NT2/D1 (cell line): ENCODE measurements around the gene FLOT1.
"Not testable (repeated sequence)": the region's sequence is repeated elsewhere in the genome, so short reads cannot be mapped to it uniquely, and the experiment has no call there.

Experiments
- DNase-seq: peaks from one replicate; pipeline ENCODE4 v3.0.0-alpha.2; 2011; ENCODE audit warnings: low read depth, low spot score
- H3K27me3 ChIP-seq: 2 replicates; pipeline ENCODE4 v1.6.0; 2011; ENCODE audit warnings: mild to moderate bottlenecking; ENCODE audit not compliant: insufficient read length, insufficient read depth
- H3K36me3 ChIP-seq: 2 replicates; pipeline ENCODE4 v1.6.1; 2011; ENCODE audit warnings: mild to moderate bottlenecking, low read length, mixed read lengths; ENCODE audit not compliant: insufficient read depth, insufficient read length
- H3K4me1 ChIP-seq: 2 replicates; pipeline ENCODE4 v1.5.1; 2011; ENCODE audit not compliant: insufficient read depth, insufficient read length
- H3K4me3 ChIP-seq: 2 replicates; pipeline ENCODE4 v1.5.1; 2011; ENCODE audit warnings: low read depth; ENCODE audit not compliant: insufficient read length
- H3K9ac ChIP-seq: 2 replicates; pipeline ENCODE4 v1.6.0; 2011; ENCODE audit warnings: low read depth; ENCODE audit not compliant: insufficient read length
- H3K9me3 ChIP-seq: 2 replicates; pipeline ENCODE4 v1.5.1; 2011; ENCODE audit warnings: mild to moderate bottlenecking, low read length; ENCODE audit not compliant: insufficient read depth
- SUZ12 ChIP-seq: IDR thresholded peaks from 2 replicates; pipeline ENCODE4 v1.6.1; 2011; ENCODE audit not compliant: insufficient read length, insufficient read depth; ENCODE audit errors: extremely low read depth
- YY1 ChIP-seq: IDR thresholded peaks from 2 replicates; pipeline ENCODE4 v1.6.1; 2011; ENCODE audit not compliant: insufficient read length, insufficient read depth
- ZNF274 ChIP-seq: IDR thresholded peaks from 2 replicates; pipeline ENCODE4 v1.6.1; 2011; ENCODE audit warnings: mild to moderate bottlenecking, low read depth, low read length

FLOT1 gene

GRCh38 chr6:30720738-30721197 lies 21.7 kb downstream of the FLOT1 start:
- TF ChIP-seq ZNF274 (no peak), YY1 (no peak), SUZ12 (no peak)
- Histone ChIP-seq H3K27me3 (no peaks in the 10 kb centered on the region), H3K4me1 (peaks cover 3% of the 10 kb centered on the region), H3K9me3 (no peaks in the 10 kb centered on the region), H3K4me3 (peak overlapping the region; percentile 92), H3K9ac (peak overlapping the region; percentile 92), H3K36me3 (peaks cover 48% of the 10 kb centered on the region)
- DNase-seq = no peak

GRCh38 chr6:30719791-30720737 lies 22.4 kb downstream of the FLOT1 start, which contains the start of gene TUBB:
TSS of gene TUBB (plus strand) at chr6:30720352. CDS start at chr6:30720507, 155 bp downstream.
- H3K27me3 ChIP-seq = no peaks in the 10 kb centered on the region
- H3K4me3 ChIP-seq = peak within 1 kb of the TSS; percentile 92
- TF ChIP-seq SUZ12 (no peak), ZNF274 (no peak), YY1 (no peak)
- H3K4me1 ChIP-seq = peaks cover 3% of the 10 kb centered on the region
- H3K9me3 ChIP-seq = no peaks in the 10 kb centered on the region
- peak; percentile 93 for DNase-seq
- H3K9ac ChIP-seq = peak within 1 kb of the TSS; percentile 92
- H3K36me3 ChIP-seq = peaks cover 49% of the 10 kb centered on the region

GRCh38 chr6:30719356-30719755 lies 23.1 kb downstream of the FLOT1 start:
- no peaks in the 10 kb centered on the region for H3K27me3 ChIP-seq

GRCh38 chr6:30717845-30718720 lies 24.4 kb downstream of the FLOT1 start:
- H3K9ac ChIP-seq = peak overlapping the region; percentile 80
- peak overlapping the region; percentile 52 for H3K4me3 ChIP-seq
- not testable (repeated sequence) for DNase-seq, H3K9me3 ChIP-seq, H3K27me3 ChIP-seq, H3K4me1 ChIP-seq
- H3K36me3 ChIP-seq = peaks cover 49% of the 10 kb centered on the region

More at GRCh38 chr6:30719356-30719755, 23.1 kb downstream of the FLOT1 start:
- H3K4me3 ChIP-seq = peak overlapping the region; percentile 33
- H3K36me3 ChIP-seq = peaks cover 49% of the 10 kb centered on the region
- TF ChIP-seq ZNF274 = no peak
- H3K9me3 ChIP-seq = no peaks in the 10 kb centered on the region
- peaks cover 3% of the 10 kb centered on the region for H3K4me1 ChIP-seq
- peak overlapping the region; percentile 74 for H3K9ac ChIP-seq
- no peak for DNase-seq

- H3K27me3 ChIP-seq = no peaks in the 10 kb centered on the region
- H3K36me3 ChIP-seq = peaks cover 49% of the 10 kb centered on the region
- H3K9me3 ChIP-seq = no peaks in the 10 kb centered on the region
- DNase-seq = peak; percentile 96
- peak within 1 kb of the TSS; percentile 80 for H3K9ac ChIP-seq
- no peaks in the 10 kb centered on the region for H3K4me1 ChIP-seq
- TF ChIP-seq YY1 (peak; percentile 70), SUZ12 (no peak)
- peak within 1 kb of the TSS; percentile 71 for H3K4me3 ChIP-seq
Measured at GRCh38 chr6:30717129-30717844, 25.2 kb downstream of the FLOT1 start, which contains the start of gene MDC1. TSS of gene MDC1 (minus strand) at chr6:30717281. CDS start at chr6:30715175, 2,106 bp downstream.

GRCh38 chr6:30716879-30717128 lies 25.7 kb downstream of the FLOT1 start:
- DNase-seq = no peak
- Histone ChIP-seq H3K4me1 (no peaks in the 10 kb centered on the region), H3K9me3 (no peaks in the 10 kb centered on the region), H3K27me3 (no peaks in the 10 kb centered on the region), H3K4me3 (peak overlapping the region; percentile 71), H3K36me3 (peaks cover 49% of the 10 kb centered on the region), H3K9ac (peak overlapping the region; percentile 70)
- no peak for TF ChIP-seq ZNF274
- TF ChIP-seq SUZ12 = no peak
- no peak for TF ChIP-seq YY1

GRCh38 chr6:30714263-30714662 lies 28.2 kb downstream of the FLOT1 start:
- Histone ChIP-seq H3K9me3 (no peaks in the 10 kb centered on the region), H3K4me1 (no peaks in the 10 kb centered on the region), H3K4me3 (no peak overlapping the region), H3K36me3 (peaks cover 58% of the 10 kb centered on the region), H3K27me3 (no peaks in the 10 kb centered on the region), H3K9ac (no peak overlapping the region)
- no peak for DNase-seq
- TF ChIP-seq ZNF274 = no peak
- TF ChIP-seq YY1 = no peak
- TF ChIP-seq SUZ12 = no peak
